Right renal cortex interstitium (tissue), 3 donors: Measurements from ENCODE around the gene TEDC1. TPM values are rescaled to one million over a fixed set of nuclear protein-coding genes. Genes with fewer than 3 reads are reported as not detected.
"Not testable (repeated sequence)": the region's sequence is repeated elsewhere in the genome, so short reads cannot be mapped to it uniquely, and the experiment has no call there.

Experiments used
- DNase-seq, 3 donors: peaks; one replicate each; pipeline ENCODE4 v3.0.0-alpha.2; 2013; ENCODE audit warnings: low read depth in 3 of 3, low spot score in 2 of 3
- polyA plus RNA-seq, 3 donors: library from polyadenylated mRNA; unstranded; fragments of 120-200 nt; gene quantifications; one replicate each; pipeline ENCODE4 v1.2.1, GENCODE V29; 2013; ENCODE audit not compliant: insufficient read length in 3 of 3

Gene TEDC1
- polyA plus RNA-seq, 3 donors, result 3.8 to 6.3 (median 4.7) TPM

- DNase-seq, result no peak
These were observed 43.5 kb downstream of the TEDC1 start for GRCh38 chr14:105534586-105534985.

- no peak for DNase-seq
These were observed 45.0 kb downstream of the TEDC1 start for GRCh38 chr14:105536051-105536450.

DNA sequence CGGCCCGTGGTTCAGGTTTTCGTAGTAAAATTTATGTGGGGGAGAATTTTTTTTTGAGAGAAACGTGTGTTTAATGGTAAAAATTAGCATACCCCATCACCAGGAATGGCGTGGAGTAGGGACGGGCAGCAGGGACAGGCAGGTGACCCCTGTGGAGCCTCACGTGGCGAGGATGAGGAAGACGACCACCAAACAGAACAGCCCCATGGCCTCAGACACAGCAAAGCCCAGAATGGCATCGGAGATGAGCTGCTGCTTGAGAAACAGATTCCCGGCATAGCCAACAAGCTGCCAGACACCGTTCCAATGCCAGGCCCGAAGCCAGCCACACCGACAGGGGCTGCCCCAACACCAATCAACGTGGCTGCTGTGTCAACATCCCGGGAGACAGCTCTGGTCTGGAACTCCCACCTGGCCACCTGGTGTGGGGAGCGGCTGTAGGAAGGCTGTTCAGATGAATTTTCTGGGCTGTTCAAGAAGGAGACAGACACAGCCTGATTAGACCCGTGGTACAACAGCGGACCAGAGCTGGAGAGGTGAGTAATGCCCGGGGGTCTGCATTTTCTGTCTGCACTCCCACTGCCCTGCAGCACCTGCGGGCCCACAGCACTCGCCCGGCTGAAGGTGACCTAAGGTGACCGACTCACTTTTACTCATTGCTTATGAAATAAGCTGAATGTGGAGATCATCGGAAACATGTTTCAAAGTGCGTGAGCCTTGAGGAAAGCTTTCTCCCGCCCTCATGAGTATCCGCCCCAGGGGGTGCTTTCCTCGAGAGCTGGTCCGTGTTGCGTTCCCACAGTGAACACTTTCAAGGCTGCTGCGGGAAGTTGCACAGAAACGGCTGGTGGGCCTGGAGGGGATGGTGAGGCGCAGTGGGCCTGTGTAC lies 45.9 kb downstream of the TEDC1 start:
- DNase-seq, result no peak

- no peak for DNase-seq
These were observed 46.8 kb downstream of the TEDC1 start for GRCh38 chr14:105537580-105538474.

DNA sequence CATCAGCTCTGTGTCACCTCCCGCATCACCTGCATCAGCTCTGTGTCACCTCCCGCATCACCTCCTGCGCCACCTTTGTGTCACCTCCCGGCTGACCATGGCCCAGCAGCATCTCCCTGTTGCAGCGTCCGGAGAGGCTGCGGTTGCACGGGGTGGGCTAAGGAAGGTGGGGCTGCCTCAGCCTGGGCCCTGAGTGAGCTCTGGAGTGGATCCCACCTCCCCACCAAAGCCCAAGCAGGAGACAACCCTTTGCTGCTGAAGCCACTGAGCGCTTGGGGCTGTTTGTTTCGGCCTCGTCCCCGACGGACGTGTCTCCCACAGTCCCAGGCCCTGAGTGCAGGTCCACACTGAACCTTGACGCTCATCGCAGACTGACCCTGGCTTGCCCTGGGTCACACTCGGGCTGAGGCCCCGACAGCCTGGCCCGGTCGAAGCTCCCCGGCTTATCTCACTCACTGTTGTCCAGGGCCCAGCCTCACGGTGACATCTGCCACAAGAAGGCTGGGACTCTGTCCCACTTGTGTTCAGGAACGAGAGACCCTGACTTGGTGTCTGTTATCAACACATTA lies 47.5 kb downstream of the TEDC1 start:
- DNase-seq, result no peak

- no peak for DNase-seq
These were observed 49.8 kb downstream of the TEDC1 start for GRCh38 chr14:105540811-105541210.

DNA sequence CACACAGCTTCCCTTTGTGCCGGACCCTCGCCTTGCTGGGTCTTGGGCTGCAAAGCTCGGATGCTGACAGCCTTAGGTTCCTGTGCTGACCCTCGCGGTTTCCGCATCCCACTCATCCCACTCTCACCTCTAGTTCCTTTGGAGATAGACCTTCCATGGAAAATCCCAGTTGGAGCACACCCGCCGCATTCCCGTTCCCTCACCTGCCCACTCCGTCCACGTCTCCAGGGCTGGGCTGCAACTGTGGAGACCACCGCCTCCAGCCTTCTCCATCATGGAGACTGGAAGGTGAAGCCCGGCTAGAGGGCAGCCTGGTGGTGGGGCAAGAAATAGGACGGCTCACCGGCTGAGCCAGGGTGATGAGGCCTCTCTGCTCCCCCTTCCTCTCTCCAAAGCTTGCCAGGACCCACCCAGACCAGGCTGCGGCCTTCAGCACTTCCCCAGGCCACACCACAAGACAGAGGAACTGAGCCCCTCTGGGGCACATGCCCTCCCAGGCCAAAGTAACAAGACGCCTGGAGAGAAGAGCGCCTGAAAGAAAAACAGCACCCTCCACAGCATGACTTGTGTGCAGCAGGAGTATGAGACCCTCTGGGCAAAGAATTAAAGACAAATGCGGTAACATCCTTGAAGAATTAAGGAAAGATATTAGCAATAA lies 50.3 kb downstream of the TEDC1 start:
- no peak for DNase-seq

DNA sequence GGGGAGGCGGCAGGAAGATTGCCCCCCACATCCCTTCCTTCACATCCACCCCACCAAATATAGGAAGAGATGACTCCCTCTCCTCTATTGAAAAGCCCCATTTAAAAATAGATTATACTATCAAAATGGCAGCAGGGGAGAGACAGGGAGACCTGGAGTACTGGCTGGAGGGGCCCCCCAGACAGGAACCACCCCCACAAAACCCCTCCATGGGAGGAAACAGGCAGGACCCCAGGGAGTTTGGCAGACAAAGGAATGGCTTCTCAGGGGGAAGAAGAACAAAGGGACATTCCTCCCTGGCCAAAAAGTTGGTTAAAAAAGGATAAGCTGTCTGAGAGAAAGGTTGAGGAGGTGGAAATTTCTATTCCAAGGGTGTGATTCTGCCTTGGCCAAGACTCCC lies 54.6 kb downstream of the TEDC1 start:
- not testable (repeated sequence) for DNase-seq

DNA sequence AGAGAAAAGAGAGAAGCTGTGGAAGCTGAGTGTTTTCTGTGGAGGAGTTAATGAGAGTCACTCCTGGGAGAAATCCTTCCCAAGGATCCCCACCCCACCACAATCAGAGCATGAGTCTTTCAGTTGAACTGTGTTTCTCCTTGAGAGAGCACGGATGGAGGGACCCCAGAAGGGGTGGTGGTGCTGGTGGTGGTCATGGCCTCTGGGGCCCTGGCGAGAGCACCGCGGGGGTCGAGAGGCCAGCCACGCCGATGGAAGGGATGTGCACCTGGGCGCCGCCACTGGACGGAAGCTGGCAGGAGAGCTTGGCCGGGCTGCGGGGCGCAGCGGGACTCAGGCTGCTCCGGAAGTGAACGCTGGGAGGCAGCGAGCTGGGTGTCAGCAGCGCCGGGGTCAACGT lies 55.4 kb downstream of the TEDC1 start:
- DNase-seq, result not testable (repeated sequence)

- DNase-seq, result not testable (repeated sequence)
These were observed 56.0 kb downstream of the TEDC1 start for GRCh38 chr14:105547072-105547471.

- DNase-seq, result no peak
These were observed 56.7 kb downstream of the TEDC1 start for GRCh38 chr14:105547741-105548169.

Other genes with a start within 250 kb of the TEDC1 start
- gene BTBD6, start 242.7 kb upstream of the TEDC1 start, polyA plus RNA-seq, result 10 to 100 TPM; 30.8 to 38.3 (median 36.5) TPM
- 10 to 100 TPM; 28.0 to 30.7 (median 30.5) TPM for gene BRF1, start 190.2 kb upstream of the TEDC1 start, polyA plus RNA-seq
- 10 to 100 TPM; 52.7 to 54.5 (median 53.1) TPM for gene PACS2, start 176.5 kb upstream of the TEDC1 start, polyA plus RNA-seq
- gene TEX22, start 92.7 kb upstream of the TEDC1 start, polyA plus RNA-seq, result 1 to 10 TPM in 2 of 3 donors, under 1 TPM in 1; 0.93 to 1.3 (median 1.0) TPM
- 10 to 100 TPM; 69.0 to 83.7 (median 74.5) TPM for gene MTA1, start 71.4 kb upstream of the TEDC1 start, polyA plus RNA-seq
- gene CRIP2, start 16.4 kb upstream of the TEDC1 start, polyA plus RNA-seq, result 100 to 1,000 TPM in 2 of 3 donors, 10 to 100 TPM in 1; 91.5 to 120 (median 109) TPM
- gene CRIP1, start 4.4 kb upstream of the TEDC1 start, polyA plus RNA-seq, result 10 to 100 TPM; 24.1 to 32.5 (median 28.8) TPM
- 1 to 10 TPM; 1.8 to 3.3 (median 2.5) TPM for gene TMEM121, start 35.3 kb downstream of the TEDC1 start, polyA plus RNA-seq